Neural cell (in vitro differentiated cells): Measurements from ENCODE around the gene SFXN3. TPM values are rescaled to one million over a fixed set of nuclear protein-coding genes. Genes with fewer than 3 reads are reported as not detected.

Experiments
- H2AFZ ChIP-seq: fragments of 200-600, 300-800 bp; sonication (generic), shearing (Covaris generic); 2 replicates; pipeline ENCODE4 v1.6.0; 2014; ENCODE audit warnings: low read depth, mild to moderate bottlenecking, antibody characterized with exemption, low read length, moderate library complexity
- H3F3A ChIP-seq: fragments of 200-600 bp; shearing (Covaris generic); 2 replicates; pipeline ENCODE4 v1.6.1; 2016; ENCODE audit warnings: mild to moderate bottlenecking, moderate library complexity, mixed read lengths, antibody characterized with exemption, low read length; ENCODE audit not compliant: insufficient read depth, poor library complexity, severe bottlenecking
- H3K27ac ChIP-seq: fragments of 200-600, 300-800 bp; sonication (generic), shearing (Covaris generic); 2 replicates; pipeline ENCODE4 v1.5.1; 2014; ENCODE audit warnings: mild to moderate bottlenecking, low read length, moderate library complexity
- H3K27me3 ChIP-seq: fragments of 300-800, 200-600 bp; sonication (generic), shearing (Covaris generic); 2 replicates; pipeline ENCODE4 v1.6.0; 2014; ENCODE audit warnings: mild to moderate bottlenecking, low read depth, low read length, moderate library complexity; ENCODE audit not compliant: insufficient read depth
- H3K36me3 ChIP-seq: fragments of 300-800, 200-600 bp; sonication (generic), shearing (Covaris generic); 2 replicates; pipeline ENCODE4 v1.5.1; 2014; ENCODE audit warnings: mild to moderate bottlenecking, antibody characterized with exemption, low read length, moderate library complexity; ENCODE audit not compliant: insufficient read depth
- H3K4me2 ChIP-seq: fragments of 300-800, 200-600 bp; sonication (generic), shearing (Covaris generic); 2 replicates; pipeline ENCODE4 v1.6.0; 2014; ENCODE audit warnings: mild to moderate bottlenecking, low read length
- H3K4me3 ChIP-seq: fragments of 300-800, 200-600 bp; sonication (generic), shearing (Covaris generic); 2 replicates; pipeline ENCODE4 v1.5.1; 2014; ENCODE audit warnings: mild to moderate bottlenecking, low read length, moderate library complexity
- H3K79me2 ChIP-seq: fragments of 200-600 bp; shearing (Covaris generic); replicated peaks from 2 replicates; pipeline ENCODE4 v1.6.0; 2014; ENCODE audit warnings: mild to moderate bottlenecking, low read length, moderate library complexity; ENCODE audit not compliant: insufficient read depth
- H3K9ac ChIP-seq: fragments of 300-800, 200-600 bp; sonication (generic), shearing (Covaris generic); 2 replicates; pipeline ENCODE4 v1.6.1; 2016; ENCODE audit warnings: mild to moderate bottlenecking, low read length, mixed read lengths
- H3K9me2 ChIP-seq: fragments of 200-600 bp; shearing (Covaris generic); 2 replicates; pipeline ENCODE4 v1.6.1; 2016; ENCODE audit warnings: mild to moderate bottlenecking, low read length, mixed read lengths; ENCODE audit not compliant: insufficient read depth
- H3K9me3 ChIP-seq: fragments of 200-600, 300-800 bp; sonication (generic), shearing (Covaris generic); 2 replicates; pipeline ENCODE4 v1.6.1; 2016; ENCODE audit warnings: mild to moderate bottlenecking, mixed run types, low read length, moderate library complexity, mixed read lengths
- H4K20me1 ChIP-seq: fragments of 200-600 bp; shearing (Covaris generic); 2 replicates; pipeline ENCODE4 v1.6.1; 2016; ENCODE audit warnings: mild to moderate bottlenecking, mixed run types; ENCODE audit not compliant: insufficient read depth
- CTCF ChIP-seq: fragments of 450-650 bp; IDR thresholded peaks from 2 replicates; pipeline ENCODE4 v1.5.1; 2014; ENCODE audit warnings: antibody characterized with exemption, mild to moderate bottlenecking, moderate library complexity; ENCODE audit not compliant: poor library complexity, severe bottlenecking
- EP300 ChIP-seq: fragments of 450-650 bp; conservative IDR thresholded peaks from 2 replicates; pipeline ENCODE4 v1.6.1; 2014; ENCODE audit warnings: antibody characterized with exemption, mild to moderate bottlenecking, moderate library complexity; ENCODE audit not compliant: poor library complexity, severe bottlenecking
- MXI1 ChIP-seq: fragments of 450-650 bp; conservative IDR thresholded peaks from 2 replicates; pipeline ENCODE4 v1.6.1; 2014; ENCODE audit warnings: antibody characterized with exemption, mild to moderate bottlenecking; ENCODE audit not compliant: poor library complexity, severe bottlenecking
- POLR2AphosphoS5 ChIP-seq: IDR thresholded peaks from 2 replicates; pipeline ENCODE4 v1.6.1; 2012
- SMC3 ChIP-seq: fragments of 450-650 bp; conservative IDR thresholded peaks from 2 replicates; pipeline ENCODE4 v1.6.1; 2014; ENCODE audit warnings: antibody characterized with exemption, mild to moderate bottlenecking, moderate library complexity; ENCODE audit not compliant: poor library complexity
- TAF1 ChIP-seq: IDR thresholded peaks from 2 replicates; pipeline ENCODE4 v1.6.1; 2012; ENCODE audit warnings: low read depth
- polyA plus RNA-seq: library from polyadenylated mRNA; depleted of rRNA; stranded (reverse); fragments of >200 nt; gene quantifications from 2 replicates; pipeline ENCODE4 v1.2.3, GENCODE V29; 2014

SFXN3 gene
- polyA plus RNA-seq, 1 donor from 2014 or later = 52.1 TPM

- no peaks in the 10 kb centered on the region for H3K9me3 ChIP-seq
- H3F3A ChIP-seq = no peaks in the 10 kb centered on the region
- TF ChIP-seq CTCF = no peak
- TF ChIP-seq MXI1 = no peak
- no peak for TF ChIP-seq TAF1
These were observed 34.2 kb upstream of the SFXN3 start for GRCh38 chr10:100996678-100997359.

GRCh38 chr10:100997360-100998182 is 33.5 kb upstream of the SFXN3 start:
- Histone ChIP-seq H3K36me3 (no peaks in the 10 kb centered on the region), H4K20me1 (no peaks in the 10 kb centered on the region), H3K9me3 (no peaks in the 10 kb centered on the region), H3K4me3 (peak overlapping the region; percentile 88), H2AFZ (peak overlapping the region; percentile 10), H3F3A (no peaks in the 10 kb centered on the region), H3K79me2 (peaks cover 19% of the 10 kb centered on the region), H3K9me2 (no peaks in the 10 kb centered on the region), H3K27me3 (peaks cover 10% of the 10 kb centered on the region), H3K9ac (peak overlapping the region; percentile 96), H3K27ac (peak overlapping the region; percentile 85), H3K4me2 (peak overlapping the region; percentile 25)
- TF ChIP-seq CTCF (peak; percentile 67), POLR2AphosphoS5 (no peak)

More at GRCh38 chr10:100996678-100997359, 34.2 kb upstream of the SFXN3 start:
- Histone ChIP-seq H3K27ac (no peak overlapping the region), H3K79me2 (peaks cover 16% of the 10 kb centered on the region), H3K4me2 (no peak overlapping the region), H2AFZ (no peak overlapping the region), H3K36me3 (no peaks in the 10 kb centered on the region), H3K9me2 (no peaks in the 10 kb centered on the region), H3K4me3 (peak overlapping the region; percentile 88), H3K9ac (peak overlapping the region; percentile 96), H3K27me3 (peaks cover 10% of the 10 kb centered on the region), H4K20me1 (no peaks in the 10 kb centered on the region)

GRCh38 chr10:100998183-100998990 is 32.6 kb upstream of the SFXN3 start:
- H3K4me2 ChIP-seq = peak overlapping the region; percentile 69
- no peaks in the 10 kb centered on the region for H3F3A ChIP-seq
- peak overlapping the region; percentile 10 for H2AFZ ChIP-seq
- H4K20me1 ChIP-seq = no peaks in the 10 kb centered on the region
- H3K9me2 ChIP-seq = no peaks in the 10 kb centered on the region
- H3K36me3 ChIP-seq = no peaks in the 10 kb centered on the region
- H3K4me3 ChIP-seq = peak overlapping the region; percentile 88
- peak overlapping the region; percentile 85 for H3K27ac ChIP-seq
- H3K9me3 ChIP-seq = no peaks in the 10 kb centered on the region
- TF ChIP-seq EP300 = peak; percentile 59
- no peak for TF ChIP-seq SMC3
- peak; percentile 75 for TF ChIP-seq POLR2AphosphoS5
- H3K27me3 ChIP-seq = peaks cover 10% of the 10 kb centered on the region
- H3K79me2 ChIP-seq = peaks cover 22% of the 10 kb centered on the region
- H3K9ac ChIP-seq = peak overlapping the region; percentile 96
